Measurements from ENCODE around the gene ISM2.

DNA sequence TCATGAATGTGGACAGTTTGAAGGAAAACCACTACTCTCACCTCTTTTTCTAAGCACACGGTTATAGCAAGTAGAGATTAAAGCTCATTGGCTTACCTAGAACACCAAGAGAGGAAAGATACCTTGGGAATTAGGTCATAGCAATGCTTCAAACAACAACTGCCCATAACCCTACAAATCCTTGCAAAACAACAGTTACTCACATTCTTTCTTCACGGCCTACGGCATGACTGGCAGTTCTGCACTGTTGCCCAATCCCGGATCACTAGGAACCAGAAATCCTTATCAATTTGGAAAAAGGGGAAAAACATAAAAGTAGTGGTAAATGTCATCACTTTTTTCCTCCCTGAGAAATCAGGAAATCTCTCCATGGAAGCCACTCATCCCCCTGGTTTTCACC lies 9.6 kb upstream of the ISM2 start:
- TF ChIP-seq, protein P1, sequence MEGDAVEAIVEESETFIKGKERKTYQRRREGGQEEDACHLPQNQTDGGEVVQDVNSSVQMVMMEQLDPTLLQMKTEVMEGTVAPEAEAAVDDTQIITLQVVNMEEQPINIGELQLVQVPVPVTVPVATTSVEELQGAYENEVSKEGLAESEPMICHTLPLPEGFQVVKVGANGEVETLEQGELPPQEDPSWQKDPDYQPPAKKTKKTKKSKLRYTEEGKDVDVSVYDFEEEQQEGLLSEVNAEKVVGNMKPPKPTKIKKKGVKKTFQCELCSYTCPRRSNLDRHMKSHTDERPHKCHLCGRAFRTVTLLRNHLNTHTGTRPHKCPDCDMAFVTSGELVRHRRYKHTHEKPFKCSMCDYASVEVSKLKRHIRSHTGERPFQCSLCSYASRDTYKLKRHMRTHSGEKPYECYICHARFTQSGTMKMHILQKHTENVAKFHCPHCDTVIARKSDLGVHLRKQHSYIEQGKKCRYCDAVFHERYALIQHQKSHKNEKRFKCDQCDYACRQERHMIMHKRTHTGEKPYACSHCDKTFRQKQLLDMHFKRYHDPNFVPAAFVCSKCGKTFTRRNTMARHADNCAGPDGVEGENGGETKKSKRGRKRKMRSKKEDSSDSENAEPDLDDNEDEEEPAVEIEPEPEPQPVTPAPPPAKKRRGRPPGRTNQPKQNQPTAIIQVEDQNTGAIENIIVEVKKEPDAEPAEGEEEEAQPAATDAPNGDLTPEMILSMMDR (IDR thresholded peaks at IDR 0.05; ENCODE audit: low read depth, low read length), result no peak
- TF ChIP-seq EZH2phosphoT487 (IDR thresholded peaks at IDR 0.05; ENCODE audit: low read depth), result no peak
